Muscle of arm (tissue), 14 donors: Measurements from ENCODE around the gene SCML1. TPM values are rescaled to one million over a fixed set of nuclear protein-coding genes. Genes with fewer than 3 reads are reported as not detected.

Experiments
- DNase-seq: peaks from one replicate; pipeline ENCODE4 v3.0.0-alpha.2; 2013
- long read RNA-seq, 11 donors: transcript quantifications; one replicate each; lab custom pipeline, GENCODE V29; 2026
- polyA plus RNA-seq, 12 donors: library from polyadenylated mRNA; unstranded; fragments of 120-200 nt; gene quantifications; one replicate each; pipeline ENCODE4 v1.2.1, GENCODE V29; 2013; ENCODE audit not compliant: insufficient read length in 12 of 12

SCML1 gene
- polyA plus RNA-seq, result 10 to 100 TPM in 8 of 12 donors, 1 to 10 TPM in 3, not detected in 1; 8.5 to 19.8 (median 14.9) TPM
- long read RNA-seq, donor 1, full-length matches to known transcripts, result 5 of 5 reads
- long read RNA-seq, donor 1, partial matches to known transcripts, result 0 of 5 reads
- long read RNA-seq, donor 1, other reads (novel, unspliced or antisense), result 0 of 5 reads
- long read RNA-seq, donor 2, partial matches to known transcripts, result 5 of 6 reads
- long read RNA-seq, donor 2, other reads (novel, unspliced or antisense), result 0 of 6 reads
- long read RNA-seq, donor 3, partial matches to known transcripts, result 8 of 8 reads
- long read RNA-seq, donor 3, other reads (novel, unspliced or antisense), result 0 of 8 reads
- long read RNA-seq, donor 4, partial matches to known transcripts, result 0 of 1 reads
- long read RNA-seq, donor 4, other reads (novel, unspliced or antisense), result 0 of 1 reads
- long read RNA-seq, donor 5, partial matches to known transcripts, result 0 of 4 reads
- long read RNA-seq, donor 5, other reads (novel, unspliced or antisense), result 0 of 4 reads
- long read RNA-seq, donor 6, partial matches to known transcripts, result 7 of 9 reads
- long read RNA-seq, donor 6, other reads (novel, unspliced or antisense), result 0 of 9 reads
- long read RNA-seq, donor 7, partial matches to known transcripts, result 0 of 1 reads
- long read RNA-seq, donor 7, other reads (novel, unspliced or antisense), result 0 of 1 reads
- long read RNA-seq, donor 8, partial matches to known transcripts, result 0 of 1 reads
- long read RNA-seq, donor 8, other reads (novel, unspliced or antisense), result 0 of 1 reads
- long read RNA-seq, donor 9, full-length matches to known transcripts, result 1 of 1 reads
- long read RNA-seq, donor 9, partial matches to known transcripts, result 0 of 1 reads
- long read RNA-seq, donor 9, other reads (novel, unspliced or antisense), result 0 of 1 reads
- long read RNA-seq, donor 10, full-length matches to known transcripts, result 1 of 1 reads
- long read RNA-seq, donor 10, partial matches to known transcripts, result 0 of 1 reads
- long read RNA-seq, donor 10, other reads (novel, unspliced or antisense), result 0 of 1 reads
- long read RNA-seq, donor 11, partial matches to known transcripts, result 0 of 6 reads
- long read RNA-seq, donor 11, other reads (novel, unspliced or antisense), result 0 of 6 reads

- DNase-seq, result peak; percentile 94
Measured at GRCh38 chrX:17736856-17737709, at the start of gene SCML1. TSS of gene SCML1 (plus strand) at chrX:17737493. CDS start at chrX:17744187, 6,694 bp downstream.

GRCh38 chrX:17687648-17688047 is 49.6 kb upstream of the SCML1 start:
- no peak for DNase-seq

GRCh38 chrX:17689971-17690409 is 47.3 kb upstream of the SCML1 start:
- peak; percentile 73 for DNase-seq

- DNase-seq, result no peak
Measured at GRCh38 chrX:17692709-17693346, 44.5 kb upstream of the SCML1 start.

- no peak for DNase-seq
Measured at GRCh38 chrX:17697191-17697590, 40.1 kb upstream of the SCML1 start.

GRCh38 chrX:17700976-17701375 is 36.3 kb upstream of the SCML1 start:
- DNase-seq, result no peak

- no peak for DNase-seq
Measured at GRCh38 chrX:17703201-17703600, 34.1 kb upstream of the SCML1 start.

- DNase-seq, result no peak
Measured at GRCh38 chrX:17705211-17705610, 32.1 kb upstream of the SCML1 start.

- no peak for DNase-seq
Measured at GRCh38 chrX:17706676-17707075, 30.6 kb upstream of the SCML1 start.

GRCh38 chrX:17707731-17708130 is 29.6 kb upstream of the SCML1 start:
- no peak for DNase-seq

- DNase-seq, result no peak
Measured at GRCh38 chrX:17710871-17711301, 26.4 kb upstream of the SCML1 start.

GRCh38 chrX:17713288-17713687 is 24.0 kb upstream of the SCML1 start:
- no peak for DNase-seq

- DNase-seq, result no peak
Measured at GRCh38 chrX:17718649-17719165, 18.6 kb upstream of the SCML1 start.

- DNase-seq, result no peak
Measured at GRCh38 chrX:17719711-17720110, 17.6 kb upstream of the SCML1 start.

GRCh38 chrX:17721715-17722114 is 15.6 kb upstream of the SCML1 start:
- no peak for DNase-seq

GRCh38 chrX:17725181-17725580 is 12.1 kb upstream of the SCML1 start:
- DNase-seq, result no peak

- no peak for DNase-seq
Measured at GRCh38 chrX:17732138-17732783, 5.0 kb upstream of the SCML1 start.

- DNase-seq, result no peak
Measured at GRCh38 chrX:17735406-17735805, 1.9 kb upstream of the SCML1 start.

- no peak for DNase-seq
Measured at GRCh38 chrX:17736478-17736855, 826 bp upstream of the SCML1 start.

GRCh38 chrX:17737710-17737985 is 355 bp downstream of the SCML1 start:
- DNase-seq, result no peak
